GM18508 (cell line): ENCODE results near the gene ANKRD63.

Source experiments
- ATAC-seq: cut with Tn5 transposase; IDR thresholded peaks from one replicate; pipeline ENCODE4 v1.9.1; 2021; ENCODE audit warnings: moderate number of reproducible peaks; ENCODE audit not compliant: insufficient read depth, unreplicated experiment

Gene ANKRD63

DNA sequence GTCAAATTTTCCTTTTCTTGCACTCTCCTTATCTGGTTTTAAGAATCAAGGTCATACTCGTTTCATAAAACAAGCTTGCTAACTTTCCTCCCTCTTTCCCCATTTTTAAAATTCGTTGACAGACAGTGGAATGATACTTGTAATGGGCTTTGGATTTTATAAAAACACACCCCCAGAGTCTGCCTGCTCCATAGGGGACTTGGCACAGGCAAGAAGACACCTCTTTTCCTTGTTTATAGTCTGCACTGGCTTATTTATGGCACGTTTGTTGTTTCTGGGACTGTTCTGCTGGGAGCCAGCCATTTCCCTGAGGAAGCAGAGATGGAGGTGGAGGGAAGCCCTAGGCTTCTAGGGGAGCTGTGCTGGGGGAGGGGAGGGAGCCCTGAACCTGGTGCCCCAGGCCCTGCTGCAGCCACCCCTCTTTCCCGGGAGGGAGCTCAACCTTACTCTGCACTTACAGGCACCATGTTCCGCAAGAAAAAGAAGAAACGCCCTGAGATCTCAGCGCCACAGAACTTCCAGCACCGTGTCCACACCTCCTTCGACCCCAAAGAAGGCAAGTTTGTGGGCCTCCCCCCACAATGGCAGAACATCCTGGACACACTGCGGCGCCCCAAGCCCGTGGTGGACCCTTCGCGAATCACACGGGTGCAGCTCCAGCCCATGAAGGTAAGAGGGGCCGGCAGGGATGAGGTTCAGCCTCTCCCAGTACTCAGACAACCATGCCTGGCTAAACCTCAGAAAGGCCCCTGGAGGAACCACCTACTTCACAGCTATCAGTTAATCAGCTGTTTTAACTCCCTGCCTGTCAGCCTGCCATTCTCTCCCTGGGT, 18.3 kb downstream of the ANKRD63 start:
- ATAC-seq, result no peak

DNA sequence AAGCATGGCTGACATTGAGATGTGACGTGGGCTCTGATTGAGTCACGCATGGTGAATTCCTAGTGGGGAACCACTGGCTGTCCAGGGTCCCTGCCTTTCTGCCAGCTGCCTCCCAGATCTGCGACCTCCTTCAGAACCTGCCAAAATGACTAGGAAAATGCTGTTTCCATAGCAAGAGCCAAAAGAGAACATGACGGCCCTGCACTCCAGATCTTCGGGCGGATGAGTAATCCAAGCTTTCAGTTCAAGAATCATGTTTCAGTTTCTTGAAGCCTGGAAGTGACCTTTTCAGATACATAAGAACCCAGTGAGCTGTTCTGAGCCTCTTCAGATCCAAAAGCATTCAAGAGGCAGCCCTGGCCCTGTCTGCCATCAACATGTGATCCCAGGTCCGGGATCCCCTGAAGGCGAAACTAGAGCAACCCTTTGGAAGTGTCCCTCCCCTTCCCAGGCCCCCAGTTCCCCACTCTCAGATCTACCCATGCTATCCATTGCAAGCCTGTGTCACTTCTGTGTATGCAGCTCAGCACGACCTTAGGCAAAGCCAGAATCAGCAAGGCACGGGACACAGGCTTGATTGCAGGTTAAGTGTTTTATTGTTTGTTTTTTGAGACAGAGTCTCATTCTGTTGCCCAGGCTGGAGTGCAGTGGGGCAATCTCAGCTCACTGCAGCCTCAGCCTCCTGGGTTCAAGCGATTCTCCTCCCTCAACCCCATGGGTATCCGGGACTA, 19.7 kb downstream of the ANKRD63 start:
- ATAC-seq, result no peak

DNA sequence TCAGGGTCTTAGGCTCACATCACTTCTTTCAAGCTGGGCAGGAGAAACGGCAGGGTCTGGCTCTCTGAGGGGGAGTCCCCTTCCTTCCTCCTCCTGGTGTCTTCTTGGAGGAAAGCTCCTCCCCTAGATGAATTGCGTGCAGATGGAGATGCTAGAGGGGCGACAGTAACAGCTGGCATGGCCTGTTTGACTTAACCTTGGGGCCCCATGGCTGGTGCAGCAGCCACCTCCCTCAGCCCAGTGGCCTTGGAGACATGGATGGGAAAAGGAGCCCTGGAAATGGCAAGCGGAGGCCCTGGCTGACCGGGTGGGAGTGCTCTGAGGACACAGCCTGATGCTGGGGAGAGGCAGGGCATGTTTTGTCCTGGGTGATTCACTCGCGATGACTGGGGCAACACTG, 23.8 kb downstream of the ANKRD63 start:
- ATAC-seq, result no peak

DNA sequence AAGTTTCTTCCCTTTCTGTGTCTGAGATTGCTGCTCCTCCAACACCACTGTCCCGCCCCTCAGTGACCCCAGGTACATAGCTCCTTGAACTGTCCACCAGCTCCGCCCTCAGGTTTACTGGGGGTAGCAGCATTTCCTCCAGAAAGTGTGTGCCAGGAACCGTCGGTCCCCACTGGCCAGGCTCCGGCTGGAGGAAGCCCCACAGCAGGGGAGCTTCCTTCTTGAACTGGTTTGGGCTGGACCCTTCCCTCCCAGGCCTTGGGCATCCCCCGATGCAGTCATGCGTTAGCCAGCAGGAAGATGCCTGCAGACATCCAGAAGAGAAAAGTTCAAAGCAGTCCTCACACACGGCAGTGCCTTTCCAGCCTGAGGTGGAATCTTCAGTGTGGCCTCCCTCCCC, 24.3 kb downstream of the ANKRD63 start:
- ATAC-seq, result no peak

DNA sequence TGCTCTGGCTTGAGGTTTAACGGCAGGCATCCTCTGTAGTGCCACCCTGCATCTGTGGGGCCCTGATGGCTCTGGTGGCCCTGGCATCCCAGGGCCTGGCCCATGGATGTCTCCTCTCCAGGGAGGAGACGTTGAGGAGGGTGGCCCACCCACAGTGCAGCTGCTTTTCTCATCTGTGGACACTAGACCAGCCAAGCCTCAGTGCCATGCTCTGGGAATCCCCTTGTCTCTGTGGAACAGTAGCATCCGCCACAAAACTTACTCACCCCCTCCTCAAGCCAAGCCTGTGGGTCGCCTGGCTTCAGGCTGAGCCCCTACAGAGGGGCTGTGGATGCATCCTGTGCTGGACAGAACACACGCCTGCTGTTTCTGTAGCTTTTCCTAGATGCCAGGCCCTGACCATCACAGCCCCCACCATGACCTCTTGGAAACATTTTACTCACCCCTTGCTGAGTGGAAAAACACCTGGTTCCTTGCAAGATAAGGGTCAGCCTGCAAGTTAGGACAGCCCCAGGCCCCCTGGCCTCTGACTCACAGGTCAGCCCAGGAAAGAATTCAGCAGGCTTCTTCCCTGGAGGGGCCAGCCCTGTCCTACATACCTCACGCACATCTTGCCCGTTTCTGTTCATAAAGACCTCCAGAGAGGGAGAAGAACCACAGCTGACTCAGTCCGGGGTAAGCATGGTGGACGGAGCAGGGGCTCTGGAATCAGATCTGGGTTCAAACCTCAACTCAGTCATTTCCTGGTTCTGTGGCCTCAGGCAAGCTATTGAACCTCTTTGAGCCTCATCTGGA, 25.0 kb downstream of the ANKRD63 start:
- ATAC-seq, result no peak

DNA sequence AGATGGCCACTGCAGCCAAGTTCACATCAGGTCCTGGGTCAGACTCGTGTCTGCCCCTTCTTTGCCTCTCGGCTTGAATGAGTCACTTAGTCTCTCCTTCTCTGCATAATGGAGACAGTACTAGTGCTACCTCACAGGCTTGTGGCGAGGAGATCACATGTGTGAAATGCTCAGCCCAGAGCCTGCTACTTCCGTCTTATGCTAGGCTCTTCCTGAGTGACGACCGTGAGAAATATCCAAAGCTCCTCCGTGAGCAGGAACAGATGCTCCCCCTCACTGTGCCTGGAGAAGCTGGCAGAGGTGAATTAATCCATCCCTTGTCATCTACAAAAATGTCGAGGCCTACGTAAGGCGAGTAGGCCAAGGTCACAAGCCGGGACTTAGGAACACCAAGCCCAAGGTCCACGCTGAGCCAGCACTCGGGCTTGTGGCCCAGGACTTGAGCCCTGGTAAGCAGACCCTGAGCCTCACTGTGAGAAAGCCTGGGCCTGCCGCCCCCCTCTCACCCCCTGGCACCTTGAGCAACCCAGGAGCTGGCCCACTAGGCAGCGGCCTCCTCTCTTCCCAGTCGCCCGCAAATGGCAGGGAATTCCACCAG, 26.1 kb downstream of the ANKRD63 start:
- no peak for ATAC-seq

DNA sequence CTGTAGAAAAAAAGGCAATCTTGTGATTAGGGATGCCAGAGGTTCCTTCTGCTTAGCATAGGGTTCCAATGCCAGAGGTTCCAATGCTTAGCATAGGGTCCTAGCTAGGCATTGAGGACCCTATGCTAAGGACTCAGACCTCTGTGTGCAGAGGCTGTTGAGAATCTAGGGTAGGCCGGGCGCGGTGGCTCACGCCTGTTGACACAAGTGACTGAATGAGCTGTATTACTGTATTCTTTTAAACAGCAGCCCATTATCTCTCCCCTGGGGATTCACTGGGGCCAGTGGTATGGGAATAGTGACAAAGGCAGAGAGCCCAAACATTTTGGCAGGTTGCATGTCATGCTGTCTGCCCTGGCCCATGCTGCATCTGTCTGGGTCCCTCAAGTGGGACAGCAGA, 27.8 kb downstream of the ANKRD63 start:
- no peak for ATAC-seq

DNA sequence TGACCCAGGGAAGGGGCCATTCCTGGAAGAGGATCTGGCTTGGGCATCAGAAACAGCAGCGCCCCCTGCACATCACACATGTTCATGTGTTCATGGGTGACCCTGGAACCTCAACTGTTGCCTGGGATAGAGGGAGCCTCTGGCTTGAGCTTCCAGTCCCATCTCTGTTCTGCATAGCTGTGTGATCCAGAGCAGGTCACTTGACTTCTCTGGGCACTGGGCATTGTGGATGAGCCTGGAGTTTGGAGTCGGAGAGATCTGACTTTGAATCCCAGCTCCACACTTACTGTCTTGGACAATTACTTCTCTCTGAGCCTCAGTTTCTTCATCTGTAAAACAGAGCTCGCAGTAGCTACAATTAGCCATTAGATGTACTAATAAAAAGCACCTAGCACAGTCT, 28.4 kb downstream of the ANKRD63 start:
- no peak for ATAC-seq

DNA sequence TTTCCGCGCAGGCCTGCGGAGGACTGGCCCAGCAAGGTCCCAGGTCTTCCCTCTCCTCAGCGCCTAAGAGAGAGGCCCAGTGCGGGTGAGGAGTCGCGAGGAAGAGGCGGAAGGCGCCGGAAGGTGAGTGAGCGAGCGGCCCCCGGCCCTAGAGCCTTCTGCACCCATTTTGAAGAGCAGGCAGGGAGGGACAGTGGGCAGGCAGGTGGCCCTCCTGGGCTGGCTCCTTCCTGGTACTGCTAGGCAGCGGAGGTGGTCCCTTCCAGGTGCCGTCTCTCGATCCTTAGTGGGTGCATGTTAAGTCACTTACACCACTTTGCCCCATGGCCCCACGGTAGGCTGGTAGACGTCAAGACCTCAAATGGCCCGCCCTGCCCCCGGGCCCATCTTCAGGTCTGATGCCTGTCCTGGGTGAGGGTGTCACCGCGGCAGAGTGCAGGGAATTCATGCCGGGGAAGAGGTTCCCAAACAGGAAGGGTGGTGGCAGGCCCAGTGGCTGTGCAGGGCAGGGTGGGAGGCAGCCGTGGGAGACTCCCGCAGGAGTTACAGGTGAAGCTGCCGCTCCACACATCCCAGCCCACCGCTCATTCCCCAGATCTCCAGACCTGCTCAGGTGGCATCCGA, 29.6 kb downstream of the ANKRD63 start:
- no peak for ATAC-seq

DNA sequence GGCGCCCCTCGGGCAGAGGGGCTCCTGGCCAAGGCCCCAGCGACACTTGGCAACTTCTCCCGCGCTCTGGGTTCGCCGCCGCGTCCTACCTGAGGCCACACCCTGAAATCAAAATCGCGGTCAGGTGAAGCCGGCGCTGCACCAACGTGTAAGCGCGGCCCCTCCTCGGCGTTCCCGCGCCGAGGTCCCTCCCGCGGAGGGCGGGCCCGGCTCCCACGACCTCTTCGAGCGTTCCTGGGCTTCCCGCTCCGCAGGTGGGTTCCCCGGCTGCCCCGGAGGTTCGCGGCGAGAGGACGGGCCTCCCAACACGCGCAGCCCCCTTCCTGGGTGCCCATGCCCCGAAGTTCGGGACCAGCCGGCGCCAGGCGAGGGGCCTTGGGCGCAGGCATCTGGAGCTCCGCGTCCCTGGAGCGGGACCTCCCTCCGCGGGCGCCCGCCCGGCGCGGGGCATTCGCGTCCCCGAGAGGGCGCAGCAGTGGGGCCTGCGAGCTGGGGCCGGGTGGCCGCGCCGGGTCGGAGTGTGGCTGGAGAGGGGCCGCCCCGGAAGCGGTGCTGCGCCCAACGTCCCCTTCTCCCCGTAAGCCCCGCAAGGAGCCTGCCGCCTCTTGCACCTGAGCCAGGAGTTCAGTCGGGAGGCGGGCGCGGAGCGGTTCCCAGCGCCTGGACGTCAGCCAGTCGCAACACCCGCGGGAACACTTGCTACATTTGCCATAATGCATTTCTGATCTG, 30.3 kb downstream of the ANKRD63 start:
- no peak for ATAC-seq

DNA sequence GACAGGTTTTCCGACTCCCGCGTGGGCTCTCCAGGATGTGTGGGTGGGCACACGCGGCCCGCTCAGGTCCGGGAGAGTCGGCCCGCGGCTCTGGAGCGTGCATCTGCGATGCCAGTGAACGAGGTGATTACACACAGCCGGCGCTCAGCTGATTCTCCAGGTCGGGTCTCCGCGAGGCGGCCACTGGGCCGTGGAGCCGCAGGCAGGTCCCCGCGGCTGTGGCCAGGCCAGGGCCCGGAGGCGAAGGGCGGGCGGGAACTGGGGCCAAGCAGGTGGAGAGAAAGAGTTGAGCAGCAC, 30.8 kb downstream of the ANKRD63 start:
- no peak for ATAC-seq

DNA sequence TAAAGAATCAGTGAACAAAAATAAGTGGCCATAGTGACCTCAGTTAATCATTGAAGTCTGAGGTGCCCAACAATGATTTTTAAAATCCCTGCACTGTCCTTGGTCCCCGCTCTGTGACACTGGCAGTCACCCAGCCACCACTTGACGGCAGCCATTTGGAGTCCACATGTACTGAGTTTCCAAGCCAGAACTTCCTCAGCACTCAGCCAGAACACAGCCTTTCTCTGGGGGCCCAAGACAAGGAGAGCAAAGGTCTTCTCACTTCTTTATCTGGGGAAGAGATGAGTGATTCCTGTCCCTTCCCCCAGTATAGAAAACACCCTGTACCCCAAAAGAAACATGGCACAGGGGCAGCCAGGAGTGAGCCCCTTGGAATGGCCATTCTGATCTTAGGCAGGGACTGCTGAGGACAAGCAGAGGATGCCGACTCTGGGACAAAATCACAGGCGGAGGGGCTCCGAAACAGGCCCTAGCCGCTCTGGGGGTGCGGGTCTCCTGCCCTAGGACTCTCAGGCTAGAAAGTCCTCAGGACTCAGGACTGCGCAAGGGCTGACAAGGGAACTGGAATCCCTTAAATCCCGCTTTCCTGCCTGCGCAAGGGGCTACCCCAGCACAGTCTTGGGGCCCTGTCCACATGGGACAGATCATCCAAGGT, 31.3 kb downstream of the ANKRD63 start:
- no peak for ATAC-seq

DNA sequence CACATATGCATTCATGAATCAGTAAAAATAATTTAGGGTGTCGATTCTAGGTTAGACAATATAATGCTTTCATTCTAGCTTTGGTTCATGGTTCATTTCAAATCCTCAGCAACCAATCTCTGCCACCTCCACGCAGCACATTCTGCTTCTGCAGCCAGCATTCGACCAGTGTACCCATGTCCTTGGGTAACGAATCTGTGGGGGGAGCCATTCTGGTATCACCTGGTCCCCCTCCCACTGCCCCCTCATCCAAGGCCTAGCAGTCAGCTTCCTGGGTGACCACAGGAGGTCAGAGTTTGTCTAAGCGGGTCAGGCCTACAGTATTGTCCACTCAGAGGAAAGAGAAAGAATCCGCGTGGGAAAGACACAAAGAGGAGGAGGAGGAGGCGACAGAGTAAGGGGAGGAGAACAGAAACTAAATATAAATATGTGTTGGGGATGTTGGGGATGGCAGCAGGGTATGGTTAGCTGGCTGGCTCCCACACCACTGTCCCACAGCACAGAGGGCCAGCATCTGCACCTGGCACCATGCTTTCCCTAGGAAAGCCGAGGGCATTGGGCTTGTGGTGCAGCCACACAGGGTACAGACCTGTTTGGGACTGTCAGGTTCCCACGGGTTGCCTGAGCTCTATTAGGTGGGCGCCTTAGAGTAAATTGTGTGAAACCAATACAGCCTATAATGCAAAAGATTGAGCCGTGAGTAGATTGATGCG, 31.9 kb downstream of the ANKRD63 start:
- no peak for ATAC-seq

DNA sequence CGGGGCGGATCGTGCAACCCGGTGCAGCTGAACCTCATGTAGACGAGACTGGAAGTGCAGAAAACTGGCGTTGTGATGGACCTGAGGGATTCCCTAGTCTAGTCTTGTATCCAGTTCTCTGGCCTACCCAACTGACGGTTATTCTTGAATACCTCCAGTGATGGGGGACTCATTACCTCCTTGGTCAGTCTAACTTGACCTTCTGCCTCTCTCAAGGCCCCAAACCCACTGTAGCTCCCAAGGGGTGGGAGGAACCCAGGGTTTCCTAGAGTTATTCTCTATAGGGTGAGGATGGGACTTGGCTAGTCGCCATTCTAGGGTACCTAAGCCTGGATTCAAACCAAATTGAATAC, 32.6 kb downstream of the ANKRD63 start:
- no peak for ATAC-seq

DNA sequence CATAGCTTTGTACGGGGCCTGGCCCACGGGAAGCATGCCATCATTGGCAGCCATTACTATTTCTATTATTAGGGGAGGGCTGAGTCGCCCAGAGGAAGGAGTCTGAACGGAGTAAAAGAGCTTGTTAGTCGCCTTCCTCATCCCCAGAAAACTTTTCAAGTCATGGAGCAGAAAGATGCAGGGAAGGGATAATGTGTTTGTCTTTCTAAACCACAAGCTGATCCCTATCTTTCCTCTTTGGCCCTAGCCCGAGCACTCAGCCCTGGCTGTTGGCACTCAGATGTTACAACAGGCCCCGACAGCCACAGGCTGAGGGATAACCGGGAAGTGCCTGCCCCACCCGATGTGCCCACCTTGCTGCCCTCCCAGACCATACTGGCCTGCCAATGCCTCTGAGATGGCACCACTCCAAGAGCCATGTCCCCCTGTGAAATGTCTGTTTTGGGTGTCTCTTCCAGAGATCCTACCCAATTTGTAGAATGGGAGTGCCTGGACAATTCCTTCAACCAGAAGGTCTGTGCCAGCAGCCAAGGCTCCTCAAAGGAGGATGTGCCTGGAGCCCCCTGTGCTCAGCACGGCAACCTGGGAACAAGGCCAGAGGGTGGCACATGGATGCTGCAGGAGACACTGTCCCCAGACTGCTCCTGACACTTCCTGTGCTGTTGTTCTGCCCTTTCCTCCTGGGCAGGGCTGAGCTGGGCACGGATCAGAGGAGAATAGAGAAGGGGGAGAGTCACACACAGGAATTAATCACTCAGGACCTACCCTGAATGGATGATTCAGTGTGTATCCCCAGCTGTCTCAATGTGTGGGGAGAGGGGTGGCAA, 33.2 kb downstream of the ANKRD63 start:
- no peak for ATAC-seq

DNA sequence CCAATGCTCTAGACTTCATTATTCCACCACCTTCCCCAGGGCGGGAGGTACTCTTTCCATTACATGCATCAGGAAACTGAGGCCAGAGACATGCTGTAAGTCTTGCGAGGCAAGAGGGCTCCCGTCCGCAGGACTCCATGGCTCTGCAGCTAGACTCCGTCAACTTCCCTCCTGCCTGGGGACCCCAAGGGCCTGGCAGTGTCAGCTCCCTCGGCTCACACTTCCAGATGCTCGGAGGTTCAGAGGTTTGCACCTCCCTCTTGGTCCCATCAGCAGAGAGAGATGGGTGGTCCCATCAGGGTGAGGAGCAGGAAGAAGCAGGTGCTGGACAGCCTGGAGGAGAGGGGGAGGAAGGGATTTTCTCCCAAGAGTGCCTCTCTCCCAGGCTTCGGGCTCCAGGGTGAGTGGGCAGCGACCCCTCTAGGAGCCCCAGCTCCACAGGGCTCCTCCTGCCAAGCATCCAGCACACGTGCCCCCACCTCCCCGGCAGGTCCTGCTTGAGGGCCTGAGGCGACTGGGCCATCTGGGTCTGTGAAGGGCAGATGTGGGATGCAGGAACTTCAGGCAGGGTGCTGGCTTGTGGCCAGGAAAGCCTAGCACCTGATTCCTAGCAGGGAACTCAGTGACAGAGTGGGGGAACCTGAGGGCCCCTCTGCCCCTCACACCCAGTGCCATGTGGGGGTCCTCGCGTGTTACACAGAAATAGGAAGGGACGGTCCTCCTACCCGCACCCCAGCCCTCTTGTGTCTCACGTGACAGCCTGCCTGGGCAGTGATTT, 34.7 kb downstream of the ANKRD63 start:
- ATAC-seq, result no peak

DNA sequence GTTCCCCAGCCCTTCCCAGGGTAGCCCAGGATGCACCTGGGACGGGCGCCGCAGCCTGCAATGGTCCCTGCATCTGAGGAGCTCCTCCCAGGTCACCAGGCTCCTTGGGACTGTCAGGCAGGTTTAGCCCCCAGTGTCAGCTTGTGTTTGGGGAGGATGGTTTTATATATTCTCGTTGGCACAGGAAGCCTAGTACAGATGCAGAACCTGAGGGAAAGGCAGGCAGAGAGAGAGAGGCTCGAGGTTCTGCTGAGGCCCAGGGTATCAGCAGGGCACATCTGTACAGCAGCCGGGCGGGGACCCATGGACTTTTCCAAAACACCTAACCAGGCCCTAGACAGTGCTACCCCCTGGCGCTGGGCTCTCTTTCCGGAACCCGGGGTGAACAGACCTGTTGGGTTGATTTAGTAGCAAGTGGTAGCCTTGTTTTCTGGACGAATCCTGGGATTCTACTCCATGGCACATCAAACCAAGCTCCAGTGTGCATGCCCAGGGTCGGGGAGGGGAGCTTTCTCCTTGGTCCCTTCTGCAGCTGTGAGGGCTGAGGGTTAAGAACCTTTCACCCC, 35.4 kb downstream of the ANKRD63 start:
- no peak for ATAC-seq
